ENCODE results near the gene AGT.

The AGT gene

DNA sequence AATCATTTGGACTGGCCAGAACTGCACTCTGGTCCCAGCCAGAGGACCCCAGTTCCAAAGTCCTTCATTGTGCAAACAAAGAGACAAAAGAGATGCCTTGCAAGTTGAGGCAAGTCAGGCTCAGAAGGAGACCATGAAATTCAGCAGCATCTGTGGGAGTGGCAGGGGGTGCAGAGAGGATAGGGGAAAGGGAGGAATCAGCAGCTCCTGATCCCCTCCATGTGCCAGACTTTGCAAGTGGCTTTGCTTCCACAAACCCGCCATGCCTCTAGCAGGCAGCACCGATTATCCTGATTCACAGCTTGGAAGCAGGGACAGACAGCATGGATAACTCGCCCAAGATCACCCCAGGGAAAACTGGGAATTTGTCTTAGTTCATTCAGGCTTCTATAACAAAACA is 31.1 kb upstream of the AGT start:
- ChIA-PET CTCF (no interaction called here), POLR2A (no interaction called here)
- DNase-seq (ENCODE audit: extremely low spot score): no peak
- no peak for TF ChIP-seq CTCF (IDR thresholded peaks at IDR 0.05; ENCODE audit: control extremely low read depth, extremely low read depth, low read depth, missing control alignments)

DNA sequence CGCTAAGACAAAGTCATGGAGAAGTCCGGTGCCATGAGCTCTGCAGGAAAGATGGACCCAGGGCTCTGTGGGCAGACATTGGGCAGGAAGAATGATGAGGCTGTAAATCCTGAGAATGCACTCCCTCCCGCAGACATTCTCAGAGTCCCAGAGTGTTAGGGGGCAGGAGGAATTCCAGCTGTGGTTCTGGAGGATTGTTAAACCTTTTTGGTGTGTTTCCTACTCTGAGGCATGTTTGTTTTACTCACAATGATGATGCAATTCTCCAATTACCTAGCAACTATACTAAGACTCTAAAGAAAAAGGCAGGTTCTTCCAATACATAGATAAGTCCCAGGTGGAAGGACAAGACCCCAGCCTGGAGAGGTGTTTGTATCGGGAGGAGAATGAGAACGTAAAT is 30.5 kb upstream of the AGT start:
- TF ChIP-seq CTCF (IDR thresholded peaks at IDR 0.05; ENCODE audit: control extremely low read depth, extremely low read depth, low read depth, missing control alignments): no peak
- POLR2A ChIA-PET: no interaction called here
- CTCF ChIA-PET: no interaction called here
- DNase-seq (ENCODE audit: extremely low spot score): no peak

DNA sequence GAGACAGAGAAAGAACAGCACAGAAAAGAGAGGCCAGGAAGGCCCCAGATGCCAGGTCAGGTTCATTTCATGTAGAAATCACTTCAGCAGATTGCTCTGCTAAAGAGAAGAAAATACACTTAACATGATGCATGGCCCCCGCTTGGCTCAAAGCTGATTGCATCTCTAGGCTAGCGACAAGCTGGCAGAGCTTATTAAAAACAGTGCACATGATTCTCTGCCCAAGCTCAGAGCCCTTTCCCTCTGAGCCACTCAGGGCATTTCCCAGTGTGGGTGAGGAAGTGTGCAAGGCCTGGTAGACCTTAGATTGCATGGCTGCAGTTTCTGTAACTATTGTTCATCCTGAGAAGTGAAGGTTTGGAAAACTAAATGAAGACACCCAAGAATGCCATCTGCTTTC is 30.0 kb upstream of the AGT start:
- ChIA-PET CTCF (no interaction called here), POLR2A (no interaction called here)
- DNase-seq (ENCODE audit: extremely low spot score): no peak
- no peak for TF ChIP-seq CTCF (IDR thresholded peaks at IDR 0.05; ENCODE audit: control extremely low read depth, extremely low read depth, low read depth, missing control alignments)

DNA sequence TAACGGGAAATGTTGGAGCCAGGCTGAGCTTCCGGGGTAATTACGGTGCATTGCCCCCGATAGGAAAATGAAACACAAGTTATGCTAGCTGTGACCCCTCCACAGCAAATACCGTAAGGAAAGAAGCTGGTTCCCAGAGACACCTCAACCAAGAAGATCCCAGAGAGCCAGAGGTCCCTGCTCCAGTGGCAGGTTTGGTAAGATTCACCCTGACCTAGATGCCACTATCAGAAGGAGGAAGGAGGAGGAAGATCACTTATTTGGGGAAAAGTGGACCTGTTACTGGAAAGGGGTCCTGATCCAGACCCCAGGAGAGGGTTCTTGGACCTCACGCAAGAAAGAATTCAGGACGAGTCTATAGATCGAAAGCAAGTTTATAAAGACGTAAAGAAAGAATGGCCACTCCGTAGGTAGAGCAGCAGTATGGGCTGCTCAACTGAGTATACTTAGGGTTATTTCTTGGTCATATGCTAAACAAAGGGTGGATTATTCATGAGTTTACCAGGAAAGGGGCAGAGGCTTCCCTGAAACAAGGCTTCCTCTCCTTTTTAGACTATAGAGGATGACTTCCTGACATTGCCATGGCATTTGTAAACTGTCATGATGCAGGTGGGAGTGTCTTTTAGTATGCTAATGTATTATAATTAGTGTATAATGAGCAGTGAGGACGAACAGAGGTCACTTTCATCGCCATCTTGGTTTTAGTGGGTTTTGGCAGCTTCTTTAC is 25.8 kb upstream of the AGT start:
- POLR2A ChIA-PET: no interaction called here
- no peak for TF ChIP-seq CTCF (IDR thresholded peaks at IDR 0.05; ENCODE audit: control extremely low read depth, extremely low read depth, low read depth, missing control alignments)
- no peak for DNase-seq (ENCODE audit: extremely low spot score)
- CTCF ChIA-PET: no interaction called here

DNA sequence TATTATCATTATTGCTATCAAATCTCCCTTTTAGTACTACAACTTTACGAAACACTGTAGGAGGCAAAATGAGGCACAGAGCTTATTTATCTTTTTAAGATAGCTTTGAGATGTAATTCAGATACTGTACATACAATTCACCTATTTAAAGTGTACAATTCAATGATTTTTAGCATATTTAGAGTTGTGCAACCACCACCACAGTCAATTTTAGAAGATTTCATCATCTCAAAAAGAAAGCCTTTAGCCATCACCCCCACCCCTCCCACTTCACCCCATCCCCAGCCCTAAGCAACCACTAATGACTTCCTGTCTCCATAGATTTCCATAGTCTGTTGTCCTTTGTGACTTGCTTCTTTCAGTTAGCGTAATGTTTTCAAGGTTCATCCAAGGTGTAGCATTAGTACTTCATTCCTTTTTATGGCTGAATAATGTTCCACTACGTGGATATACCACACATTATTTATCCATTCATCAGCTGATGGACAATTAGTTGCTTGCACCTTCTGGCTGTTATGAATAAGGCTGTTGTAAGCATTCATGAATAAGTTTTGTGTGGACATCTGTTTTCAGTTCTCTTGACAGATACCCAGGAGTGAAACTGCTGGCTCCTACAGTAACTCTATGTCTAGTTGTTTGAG is 23.8 kb upstream of the AGT start:
- no peak for DNase-seq (ENCODE audit: extremely low spot score)
- CTCF ChIA-PET: no interaction called here
- no peak for TF ChIP-seq CTCF (IDR thresholded peaks at IDR 0.05; ENCODE audit: control extremely low read depth, extremely low read depth, low read depth, missing control alignments)
- POLR2A ChIA-PET: no interaction called here

GRCh38 chr1:230735447-230735846 is 21.5 kb upstream of the AGT start:
- DNase-seq (ENCODE audit: extremely low spot score): no peak
- ChIA-PET CTCF (no interaction called here), POLR2A (no interaction called here)
- TF ChIP-seq CTCF (IDR thresholded peaks at IDR 0.05; ENCODE audit: control extremely low read depth, extremely low read depth, low read depth, missing control alignments): no peak
